Epithelial cell of proximal tubule (primary cell): ENCODE data around the gene PPP1CB. TPM values are rescaled to one million over a fixed set of nuclear protein-coding genes. Genes with fewer than 3 reads are reported as not detected.

Experiments
- DNase-seq: peaks from one replicate; pipeline ENCODE4 v3.0.0-alpha.2; 2011; ENCODE audit warnings: low read depth
- H3K4me3 ChIP-seq: 2 replicates; pipeline ENCODE4 v1.5.1; 2011; ENCODE audit warnings: low read depth, mild to moderate bottlenecking, low read length
- CTCF ChIP-seq: conservative IDR thresholded peaks from 2 replicates; pipeline ENCODE4 v1.5.1; 2012; ENCODE audit warnings: low read depth, mild to moderate bottlenecking, low read length
- total RNA-seq: library from RNA; depleted of rRNA; stranded (reverse); fragments of >200 nt; gene quantifications from 2 replicates; pipeline ENCODE4 v1.2.3, GENCODE V29; 2015

Gene PPP1CB
- total RNA-seq, result 157 and 173 TPM in 2 replicates

- peak; percentile 42 for DNase-seq
- peak within 1 kb of the TSS; percentile 93 for H3K4me3 ChIP-seq
- peak; percentile 28 for TF ChIP-seq CTCF
Observed at GRCh38 chr2:28751252-28751955, at the start of gene PPP1CB. TSS of gene PPP1CB (plus strand) at chr2:28751830. CDS start at chr2:28752125, 295 bp downstream.

GRCh38 chr2:28702415-28702861, 49.2 kb upstream of the PPP1CB start:
- no peak for TF ChIP-seq CTCF
- H3K4me3 ChIP-seq, result no peak overlapping the region
- no peak for DNase-seq

- no peak for TF ChIP-seq CTCF
- no peak for DNase-seq
- H3K4me3 ChIP-seq, result no peak overlapping the region
Observed at GRCh38 chr2:28702878-28703277, 48.8 kb upstream of the PPP1CB start.

GRCh38 chr2:28704621-28705020, 47.0 kb upstream of the PPP1CB start:
- no peak for DNase-seq
- H3K4me3 ChIP-seq, result no peak overlapping the region
- TF ChIP-seq CTCF, result no peak

DNA sequence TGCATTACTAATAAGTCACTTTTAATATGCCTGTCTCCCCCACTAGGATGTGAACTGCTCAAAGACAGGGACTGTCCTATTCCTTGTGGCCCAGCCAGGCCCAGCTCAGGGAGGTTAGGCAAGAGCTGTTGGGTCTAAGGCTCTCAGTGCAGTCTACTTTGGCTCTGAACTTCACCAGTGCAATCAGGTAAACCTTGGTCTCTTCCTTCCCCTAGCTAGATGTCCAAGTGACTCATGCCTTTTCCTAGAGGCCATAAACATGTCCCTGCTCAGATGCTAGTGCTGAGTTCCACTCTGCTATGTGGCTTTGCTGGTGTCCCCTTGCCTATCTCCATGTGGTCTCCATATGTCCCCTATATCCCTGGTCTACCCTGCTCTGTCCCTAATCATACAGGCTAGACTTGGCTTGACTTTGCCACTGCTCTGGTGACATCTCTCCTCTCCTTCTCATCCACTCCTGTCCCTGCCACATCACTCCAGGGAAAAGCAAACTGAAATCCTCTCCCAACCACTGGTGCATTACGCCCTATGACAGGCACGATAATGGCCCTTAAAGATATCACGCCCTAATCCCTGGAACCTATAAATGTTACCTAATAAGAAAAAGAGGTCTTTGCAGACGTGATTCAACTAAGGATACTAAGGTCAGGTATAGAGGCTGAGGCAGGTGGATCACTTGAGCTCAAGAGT, 45.7 kb upstream of the PPP1CB start:
- no peak for TF ChIP-seq CTCF
- DNase-seq, result no peak
- H3K4me3 ChIP-seq, result no peak overlapping the region

DNA sequence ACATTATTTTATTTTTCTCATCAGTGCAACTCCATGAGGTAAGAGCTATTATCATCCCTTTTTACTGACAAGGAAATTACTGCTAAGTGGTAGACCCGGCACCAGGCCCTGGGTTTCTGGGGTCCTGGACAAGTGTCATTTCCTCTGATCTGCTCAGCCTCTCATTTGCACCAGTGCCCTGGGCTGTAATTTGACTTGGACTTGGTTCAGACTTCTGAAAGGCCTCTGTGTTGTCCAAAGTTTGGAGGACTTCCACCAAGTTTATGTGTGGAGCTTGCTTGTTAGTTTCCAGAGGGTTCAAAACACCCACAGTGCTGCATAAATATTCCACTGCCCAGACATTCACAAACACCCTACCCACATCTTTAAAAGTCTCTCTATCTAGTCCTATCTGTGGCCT, 44.0 kb upstream of the PPP1CB start:
- no peak for DNase-seq
- H3K4me3 ChIP-seq, result no peak overlapping the region
- TF ChIP-seq CTCF, result no peak
